ENCODE data around the gene MC1R.
"Not testable (repeated sequence)": the region's sequence is repeated elsewhere in the genome, so short reads cannot be mapped to it uniquely, and the experiment has no call there.

Gene MC1R

GRCh38 chr16:89964201-89964600 is 45.5 kb downstream of the MC1R start:
- DNase-seq = no peak

DNA sequence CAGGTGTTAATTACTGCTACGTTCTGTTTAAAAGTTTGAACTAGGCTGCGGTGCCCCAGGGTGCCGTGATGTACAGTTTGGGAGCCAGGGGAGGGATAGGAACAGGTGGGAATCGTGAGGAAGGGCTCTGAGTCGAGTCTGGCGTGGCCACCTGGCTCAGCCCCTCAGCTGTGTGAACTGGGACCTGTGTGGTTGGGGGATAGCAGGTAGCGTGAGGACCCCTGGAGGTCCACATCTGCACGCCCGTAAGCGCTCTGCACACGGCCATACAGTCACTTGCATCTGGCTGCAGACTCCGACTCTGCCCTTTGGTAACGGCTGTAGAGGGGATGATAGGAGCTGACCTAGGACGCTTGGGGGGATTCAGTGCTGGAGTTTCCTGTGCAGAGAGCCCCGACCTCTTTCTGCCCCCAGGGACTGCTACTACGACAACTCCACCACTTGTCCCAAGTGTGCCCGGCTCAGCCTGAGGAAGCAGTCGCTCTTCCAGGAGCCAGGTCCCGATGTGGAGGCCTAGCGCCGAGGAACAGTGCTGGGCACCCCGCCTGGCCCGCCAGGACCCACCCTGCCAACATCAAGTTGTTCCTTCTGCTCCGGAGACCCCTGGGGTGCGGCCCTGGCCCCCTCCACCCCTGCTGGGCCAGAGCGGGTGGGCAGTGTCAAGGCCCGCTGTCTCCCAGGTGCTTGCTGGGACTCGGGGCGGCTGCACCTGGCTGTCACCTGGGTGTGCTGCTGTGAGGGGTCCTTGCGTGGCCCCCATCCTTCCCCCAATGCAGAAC is 47.0 kb downstream of the MC1R start:
- DNase-seq = no peak

DNA sequence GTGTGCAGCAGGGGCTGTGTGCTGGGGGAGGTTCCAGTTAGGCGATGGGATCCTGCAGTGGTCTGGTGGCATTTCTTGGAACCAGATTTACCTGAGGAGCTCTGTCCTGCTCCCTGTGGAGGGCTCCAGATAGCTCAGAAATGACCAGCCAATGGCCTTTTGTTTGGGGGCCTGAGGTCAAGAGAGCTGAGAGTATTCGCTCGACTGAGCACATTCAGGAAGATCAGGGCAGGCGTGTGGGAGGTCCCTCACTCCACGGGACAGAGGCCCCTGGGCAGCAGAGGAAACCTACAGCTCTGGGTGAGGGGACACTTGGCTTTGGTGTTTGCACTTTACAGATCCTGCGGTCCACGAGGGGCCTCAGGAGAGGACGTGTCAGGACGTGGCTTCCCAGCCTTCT is 48.1 kb downstream of the MC1R start:
- no peak for DNase-seq

DNA sequence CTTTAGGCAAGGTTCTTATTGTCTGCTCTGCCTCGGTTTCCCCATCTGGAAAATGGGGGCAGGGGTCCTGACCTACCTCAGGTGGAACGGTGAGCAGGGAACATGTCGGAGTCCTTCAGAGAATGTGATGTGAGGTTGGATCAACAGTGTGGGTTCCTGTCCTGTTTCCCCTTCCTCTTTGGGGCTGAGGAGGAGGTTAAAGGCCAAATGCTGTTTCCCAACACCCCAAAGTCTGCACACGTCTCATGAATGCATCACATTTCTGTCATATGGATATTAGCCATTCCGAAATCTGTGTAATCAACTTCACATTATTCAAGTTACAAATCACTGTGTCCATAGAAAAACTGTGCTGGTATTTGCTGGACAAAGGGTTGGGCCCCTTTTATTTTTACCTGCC is 48.8 kb downstream of the MC1R start:
- not testable (repeated sequence) for DNase-seq

GRCh38 chr16:89968074-89968473 is 49.4 kb downstream of the MC1R start:
- DNase-seq = not testable (repeated sequence)

GRCh38 chr16:89969741-89970410 is 51.2 kb downstream of the MC1R start:
- no peak for DNase-seq

Measured in T-helper 2 cell (primary cell).